GM18951 (cell line): ENCODE data around the gene HNRNPL.
"Not testable (repeated sequence)": the region's sequence is repeated elsewhere in the genome, so short reads cannot be mapped to it uniquely, and the experiment has no call there.

Experiments used
- POLR2A ChIP-seq: IDR thresholded peaks from 4 replicates; pipeline ENCODE4 v1.6.1; 2011; ENCODE audit warnings: mild to moderate bottlenecking; ENCODE audit not compliant: insufficient read length, insufficient read depth; ENCODE audit errors: extremely low read depth
- in situ Hi-C: fragments of 300-500 bp; cut with MboI; formaldehyde crosslinking; loops from one replicate; pipeline ENCODE4 v1.12.0; 2022; ENCODE audit warnings: low sequenced_read_pairs, mixed read lengths, inconsistent platforms; ENCODE audit not compliant: unreplicated experiment

The HNRNPL gene

GRCh38 chr19:38816131-38816750 lies 33.5 kb downstream of the HNRNPL start:
- in situ Hi-C loops = no loop called here
- no peak for TF ChIP-seq POLR2A

- in situ Hi-C loops = no loop called here
- no peak for TF ChIP-seq POLR2A
Measured at GRCh38 chr19:38815059-38816001, 34.5 kb downstream of the HNRNPL start.

- in situ Hi-C loops = not testable (repeated sequence)
Measured at GRCh38 chr19:38813932-38814331, 35.9 kb downstream of the HNRNPL start.

GRCh38 chr19:38813323-38813722 lies 36.5 kb downstream of the HNRNPL start:
- no peak for TF ChIP-seq POLR2A
- in situ Hi-C loops = no loop called here

GRCh38 chr19:38812841-38813320 lies 36.9 kb downstream of the HNRNPL start, which contains the start of gene LGALS4:
Gene LGALS4, minus strand, starts transcription at chr19:38812945. Its CDS starts 59 bp downstream, at chr19:38812886.
- in situ Hi-C loops = no loop called here
- no peak for TF ChIP-seq POLR2A

- TF ChIP-seq POLR2A = no peak
- in situ Hi-C loops = no loop called here
Measured at GRCh38 chr19:38812009-38812840, 37.6 kb downstream of the HNRNPL start.

GRCh38 chr19:38809592-38810252 lies 40.1 kb downstream of the HNRNPL start:
- in situ Hi-C loops = no loop called here
- no peak for TF ChIP-seq POLR2A

GRCh38 chr19:38808741-38809140 lies 41.0 kb downstream of the HNRNPL start:
- in situ Hi-C loops = no loop called here

GRCh38 chr19:38807374-38808098 lies 42.2 kb downstream of the HNRNPL start:
- in situ Hi-C loops = not testable (repeated sequence)

More at GRCh38 chr19:38808741-38809140, 41.0 kb downstream of the HNRNPL start:
- no peak for TF ChIP-seq POLR2A

- in situ Hi-C loops = no loop called here
Measured at GRCh38 chr19:38806371-38806770, 43.4 kb downstream of the HNRNPL start.

GRCh38 chr19:38805180-38805579 lies 44.6 kb downstream of the HNRNPL start:
- TF ChIP-seq POLR2A = no peak
- in situ Hi-C loops = no loop called here

More at GRCh38 chr19:38806371-38806770, 43.4 kb downstream of the HNRNPL start:
- no peak for TF ChIP-seq POLR2A

- in situ Hi-C loops = no loop called here
Measured at GRCh38 chr19:38803543-38803942, 46.2 kb downstream of the HNRNPL start.

More at GRCh38 chr19:38803543-38803942, 46.2 kb downstream of the HNRNPL start:
- TF ChIP-seq POLR2A = no peak
